ENCODE measurements around the gene CEACAM4.
"Not testable (repeated sequence)": the region's sequence is repeated elsewhere in the genome, so short reads cannot be mapped to it uniquely, and the experiment has no call there.

Gene CEACAM4

GRCh38 chr19:41666075-41666474, 39.2 kb upstream of the CEACAM4 start:
- Histone ChIP-seq H4K8ac (ENCODE audit: low read depth, low read length) (no peak overlapping the region), H2AK5ac (ENCODE audit: low read depth, low read length) (no peak overlapping the region), H3K4ac (ENCODE audit: low read length) (no peak overlapping the region), H3K79me1 (ENCODE audit: low read depth, low read length) (no peaks in the 10 kb centered on the region), H2BK120ac (ENCODE audit: low read depth, low read length) (no peak overlapping the region), H3K4me1 (ENCODE audit: control insufficient read depth in 2 of 2, insufficient read depth in 1 of 2, low read depth in 1 of 2, low read length in 2 of 2) (no peaks in the 10 kb centered on the region), H3K9me3 (replicated peaks in 1 of 2; ENCODE audit: control insufficient read depth in 2 of 2, insufficient read depth in 1 of 2, low read depth in 1 of 2, low read length in 2 of 2) (peaks cover 5 to 17% of the 10 kb centered on the region in 2 donors), H3K27me3 (ENCODE audit: control insufficient read depth in 3 of 3, insufficient read depth in 3 of 3, low read depth in 1 of 3, low read length in 3 of 3) (peaks cover 0 to 8% (median 2%) of the 10 kb centered on the region in 3 experiments), H3K4me2 (ENCODE audit: insufficient read depth, low read length, poor library complexity, severe bottlenecking) (no peak overlapping the region), H2BK15ac (ENCODE audit: low read length) (no peak overlapping the region), H2BK12ac (ENCODE audit: low read length) (no peak overlapping the region), H2BK5ac (ENCODE audit: low read length) (no peak overlapping the region), H3K14ac (ENCODE audit: low read length) (no peak overlapping the region), H2AFZ (ENCODE audit: low read length) (no peak overlapping the region), H4K91ac (ENCODE audit: low read depth, low read length, poor library complexity) (no peak overlapping the region), H3K9ac (ENCODE audit: low read depth, low read length, poor library complexity) (no peak overlapping the region), H3K36me3 (replicated peaks in 1 of 2; ENCODE audit: control insufficient read depth in 2 of 2, insufficient read depth in 2 of 2, low read length in 2 of 2) (no peaks in the 10 kb centered on the region), H3K18ac (ENCODE audit: low read length) (no peak overlapping the region), H3K4me3 (ENCODE audit: low read length in 2 of 2) (no peak overlapping the region), H3K27ac (replicated peaks; ENCODE audit: low read length) (no peak overlapping the region), H3K23ac (ENCODE audit: low read depth, low read length, poor library complexity) (no peak overlapping the region)
- no peak for DNase-seq (ENCODE audit: low spot score)
- WGBS, 2 donors (ENCODE audit: extremely low coverage in 2 of 2, insufficient read length in 2 of 2, insufficient replicate concordance in 1 of 2): no CpG with 5 or more reads among the region's 2 CpGs

DNA sequence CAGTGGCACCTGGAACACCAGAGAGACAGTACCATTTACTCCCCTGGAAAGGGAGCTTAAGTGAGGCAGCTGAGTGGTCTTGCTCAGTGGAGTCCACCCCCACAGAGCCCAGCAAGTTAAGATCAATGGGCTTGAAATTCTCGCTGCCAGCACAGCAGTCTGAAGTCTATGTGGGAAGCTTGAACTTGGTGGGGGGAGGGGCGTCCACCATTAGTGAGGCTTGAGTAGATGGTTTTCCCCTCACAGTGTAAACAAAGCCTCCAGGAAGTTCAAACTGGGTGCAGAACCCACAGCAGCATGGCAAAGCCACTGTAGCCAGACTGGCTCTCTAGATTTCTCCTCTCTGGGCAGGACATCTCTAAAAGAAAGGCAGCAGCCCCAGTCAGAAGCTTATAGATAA, 30.3 kb upstream of the CEACAM4 start:
- Histone ChIP-seq H2AK5ac (ENCODE audit: low read depth, low read length) (no peak overlapping the region), H3K27me3 (ENCODE audit: control insufficient read depth in 3 of 3, insufficient read depth in 3 of 3, low read depth in 1 of 3, low read length in 3 of 3) (peaks cover 0 to 1% (median 0%) of the 10 kb centered on the region in 3 experiments), H3K79me1 (ENCODE audit: low read depth, low read length) (no peaks in the 10 kb centered on the region), H3K4ac (ENCODE audit: low read length) (no peak overlapping the region), H2BK5ac (ENCODE audit: low read length) (no peak overlapping the region), H2AFZ (ENCODE audit: low read length) (no peak overlapping the region), H3K9me3 (replicated peaks in 1 of 2; ENCODE audit: control insufficient read depth in 2 of 2, insufficient read depth in 1 of 2, low read depth in 1 of 2, low read length in 2 of 2) (peaks cover 0 to 10% of the 10 kb centered on the region in 2 donors), H2BK12ac (ENCODE audit: low read length) (no peak overlapping the region), H2BK120ac (ENCODE audit: low read depth, low read length) (no peak overlapping the region), H3K14ac (ENCODE audit: low read length) (no peak overlapping the region), H3K36me3 (replicated peaks in 1 of 2; ENCODE audit: control insufficient read depth in 2 of 2, insufficient read depth in 2 of 2, low read length in 2 of 2) (no peaks in the 10 kb centered on the region), H3K9ac (ENCODE audit: low read depth, low read length, poor library complexity) (no peak overlapping the region), H3K4me3 (ENCODE audit: low read length in 2 of 2) (no peak overlapping the region), H3K23ac (ENCODE audit: low read depth, low read length, poor library complexity) (no peak overlapping the region), H2BK15ac (ENCODE audit: low read length) (no peak overlapping the region), H3K18ac (ENCODE audit: low read length) (no peak overlapping the region), H4K91ac (ENCODE audit: low read depth, low read length, poor library complexity) (no peak overlapping the region), H3K27ac (replicated peaks; ENCODE audit: low read length) (no peak overlapping the region), H3K4me2 (ENCODE audit: insufficient read depth, low read length, poor library complexity, severe bottlenecking) (no peak overlapping the region), H4K8ac (ENCODE audit: low read depth, low read length) (no peak overlapping the region), H3K4me1 (ENCODE audit: control insufficient read depth in 2 of 2, insufficient read depth in 1 of 2, low read depth in 1 of 2, low read length in 2 of 2) (no peaks in the 10 kb centered on the region)
- no peak for DNase-seq (ENCODE audit: low spot score)
- no CpG with 5 or more reads among the region's 2 CpGs for WGBS, 2 donors (ENCODE audit: extremely low coverage in 2 of 2, insufficient read length in 2 of 2, insufficient replicate concordance in 1 of 2)

- not testable (repeated sequence) for H3K9ac ChIP-seq (ENCODE audit: low read depth, low read length, poor library complexity); H3K9me3 ChIP-seq (replicated peaks in 1 of 2; ENCODE audit: control insufficient read depth in 2 of 2, insufficient read depth in 1 of 2, low read depth in 1 of 2, low read length in 2 of 2); H2BK15ac ChIP-seq (ENCODE audit: low read length); H3K36me3 ChIP-seq (replicated peaks in 1 of 2; ENCODE audit: control insufficient read depth in 2 of 2, insufficient read depth in 2 of 2, low read length in 2 of 2); H4K91ac ChIP-seq (ENCODE audit: low read depth, low read length, poor library complexity); H3K4ac ChIP-seq (ENCODE audit: low read length); DNase-seq (ENCODE audit: low spot score); H2AK5ac ChIP-seq (ENCODE audit: low read depth, low read length); H3K4me1 ChIP-seq (ENCODE audit: control insufficient read depth in 2 of 2, insufficient read depth in 1 of 2, low read depth in 1 of 2, low read length in 2 of 2); H3K79me1 ChIP-seq (ENCODE audit: low read depth, low read length); H3K18ac ChIP-seq (ENCODE audit: low read length); H3K27me3 ChIP-seq (ENCODE audit: control insufficient read depth in 3 of 3, insufficient read depth in 3 of 3, low read depth in 1 of 3, low read length in 3 of 3); H2BK120ac ChIP-seq (ENCODE audit: low read depth, low read length); H4K8ac ChIP-seq (ENCODE audit: low read depth, low read length); H2AFZ ChIP-seq (ENCODE audit: low read length); H2BK5ac ChIP-seq (ENCODE audit: low read length); H3K23ac ChIP-seq (ENCODE audit: low read depth, low read length, poor library complexity); H3K27ac ChIP-seq (replicated peaks; ENCODE audit: low read length); H2BK12ac ChIP-seq (ENCODE audit: low read length); H3K4me2 ChIP-seq (ENCODE audit: insufficient read depth, low read length, poor library complexity, severe bottlenecking)
- no CpG with 5 or more reads among the region's 2 CpGs for WGBS, 2 donors (ENCODE audit: extremely low coverage in 2 of 2, insufficient read length in 2 of 2, insufficient replicate concordance in 1 of 2)
- peak overlapping the region; percentile 63 for H3K14ac ChIP-seq (ENCODE audit: low read length)
- H3K4me3 ChIP-seq (ENCODE audit: low read length in 2 of 2): peak overlapping the region in 1 of 2 donors; percentile 57
These were observed 29.9 kb upstream of the CEACAM4 start for GRCh38 chr19:41656756-41657155.

DNA sequence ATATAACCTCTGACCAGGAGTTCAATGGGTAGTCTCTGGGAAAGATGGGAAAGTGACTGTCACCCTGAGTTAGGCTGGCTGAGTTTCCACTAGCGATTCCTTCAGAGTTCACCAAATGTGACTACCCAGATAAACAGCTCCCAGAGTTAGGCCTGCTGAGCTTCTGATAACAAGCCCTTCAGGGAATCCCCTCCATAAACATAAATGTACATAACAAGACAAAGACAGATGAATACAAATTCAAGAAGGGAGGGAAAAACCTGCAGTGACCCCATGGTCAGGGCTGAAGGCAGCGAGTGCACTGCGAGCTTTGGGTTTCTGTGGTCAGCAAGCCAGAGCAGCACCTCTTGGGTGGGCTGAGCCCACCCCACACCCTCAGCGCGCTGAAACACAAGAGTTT, 25.4 kb upstream of the CEACAM4 start:
- Histone ChIP-seq H2AFZ (ENCODE audit: low read length) (no peak overlapping the region), H4K91ac (ENCODE audit: low read depth, low read length, poor library complexity) (no peak overlapping the region), H2BK15ac (ENCODE audit: low read length) (no peak overlapping the region), H3K18ac (ENCODE audit: low read length) (no peak overlapping the region), H2AK5ac (ENCODE audit: low read depth, low read length) (no peak overlapping the region), H3K4me2 (ENCODE audit: insufficient read depth, low read length, poor library complexity, severe bottlenecking) (no peak overlapping the region), H3K4ac (ENCODE audit: low read length) (no peak overlapping the region), H3K4me1 (ENCODE audit: control insufficient read depth in 2 of 2, insufficient read depth in 1 of 2, low read depth in 1 of 2, low read length in 2 of 2) (no peaks in the 10 kb centered on the region), H3K23ac (ENCODE audit: low read depth, low read length, poor library complexity) (no peak overlapping the region), H4K8ac (ENCODE audit: low read depth, low read length) (no peak overlapping the region), H2BK12ac (ENCODE audit: low read length) (no peak overlapping the region), H2BK5ac (ENCODE audit: low read length) (no peak overlapping the region), H3K36me3 (replicated peaks in 1 of 2; ENCODE audit: control insufficient read depth in 2 of 2, insufficient read depth in 2 of 2, low read length in 2 of 2) (no peaks in the 10 kb centered on the region), H3K27me3 (ENCODE audit: control insufficient read depth in 3 of 3, insufficient read depth in 3 of 3, low read depth in 1 of 3, low read length in 3 of 3) (peaks cover 0 to 26% (median 0%) of the 10 kb centered on the region in 3 experiments), H3K79me1 (ENCODE audit: low read depth, low read length) (no peaks in the 10 kb centered on the region), H3K4me3 (ENCODE audit: low read length in 2 of 2) (no peak overlapping the region), H3K9me3 (replicated peaks in 1 of 2; ENCODE audit: control insufficient read depth in 2 of 2, insufficient read depth in 1 of 2, low read depth in 1 of 2, low read length in 2 of 2) (peaks cover 0 to 18% of the 10 kb centered on the region in 2 donors), H3K27ac (replicated peaks; ENCODE audit: low read length) (no peak overlapping the region), H3K9ac (ENCODE audit: low read depth, low read length, poor library complexity) (no peak overlapping the region), H2BK120ac (ENCODE audit: low read depth, low read length) (no peak overlapping the region), H3K14ac (ENCODE audit: low read length) (no peak overlapping the region)
- no CpG with 5 or more reads among the region's 5 CpGs for WGBS, 2 donors (ENCODE audit: extremely low coverage in 2 of 2, insufficient read length in 2 of 2, insufficient replicate concordance in 1 of 2)
- DNase-seq (ENCODE audit: low spot score): no peak

Measured in neuronal stem cell (in vitro differentiated cells).